HG02884 (cell line): ENCODE measurements around the gene OR14K1.
"Not testable (repeated sequence)": the region's sequence is repeated elsewhere in the genome, so short reads cannot be mapped to it uniquely, and the experiment has no call there.

Experiments
- ATAC-seq: cut with Tn5 transposase; IDR thresholded peaks from one replicate; pipeline ENCODE4 v1.9.1; 2021; ENCODE audit warnings: mild to moderate bottlenecking, moderate library complexity; ENCODE audit not compliant: unreplicated experiment

Gene OR14K1

GRCh38 chr1:247738315-247738714 is at the start of gene OR14K1:
Gene OR14K1 (plus strand): TSS chr1:247738615. CDS start chr1:247738615, 0 bp downstream.
- ATAC-seq: no peak

GRCh38 chr1:247701338-247701737 is 37.1 kb upstream of the OR14K1 start:
- ATAC-seq: no peak

- ATAC-seq: not testable (repeated sequence)
Measured at GRCh38 chr1:247710681-247711080, 27.7 kb upstream of the OR14K1 start.

GRCh38 chr1:247713753-247714152 is 24.7 kb upstream of the OR14K1 start:
- no peak for ATAC-seq

- no peak for ATAC-seq
Measured at GRCh38 chr1:247716546-247716945, 21.9 kb upstream of the OR14K1 start, which contains the start of gene OR6F1. Gene OR6F1 (minus strand): TSS chr1:247716646. CDS start chr1:247712755, 3,891 bp downstream.

GRCh38 chr1:247721222-247721621 is 17.2 kb upstream of the OR14K1 start:
- no peak for ATAC-seq

- ATAC-seq: no peak
Measured at GRCh38 chr1:247740721-247741120, 2.3 kb downstream of the OR14K1 start.

- no peak for ATAC-seq
Measured at GRCh38 chr1:247741756-247742155, 3.3 kb downstream of the OR14K1 start.

- not testable (repeated sequence) for ATAC-seq
Measured at GRCh38 chr1:247742215-247742760, 3.9 kb downstream of the OR14K1 start.

- no peak for ATAC-seq
Measured at GRCh38 chr1:247746391-247746935, 8.0 kb downstream of the OR14K1 start.

GRCh38 chr1:247747616-247748015 is 9.2 kb downstream of the OR14K1 start:
- ATAC-seq: no peak

- ATAC-seq: no peak
Measured at GRCh38 chr1:247748041-247748440, 9.6 kb downstream of the OR14K1 start, which contains the start of gene OR14A2. Gene OR14A2 (minus strand): TSS chr1:247748141.

GRCh38 chr1:247749870-247750269 is 11.5 kb downstream of the OR14K1 start:
- ATAC-seq: no peak

- not testable (repeated sequence) for ATAC-seq
Measured at GRCh38 chr1:247754311-247754710, 15.9 kb downstream of the OR14K1 start.

- no peak for ATAC-seq
Measured at GRCh38 chr1:247760456-247760855, 22.0 kb downstream of the OR14K1 start, which contains the start of gene OR1C1. Gene OR1C1 (minus strand): TSS chr1:247760556. CDS start chr1:247758406, 2,150 bp downstream.

GRCh38 chr1:247769603-247770002 is 31.2 kb downstream of the OR14K1 start:
- ATAC-seq: no peak
